GM19324 (cell line): ENCODE results near the gene SIRT2.
"Not testable (repeated sequence)": the region's sequence is repeated elsewhere in the genome, so short reads cannot be mapped to it uniquely, and the experiment has no call there.

Experiments used
- ATAC-seq: cut with Tn5 transposase; IDR thresholded peaks from one replicate; pipeline ENCODE4 v1.9.1; 2021; ENCODE audit warnings: mild to moderate bottlenecking, moderate library complexity; ENCODE audit not compliant: unreplicated experiment, low FRiP score

The SIRT2 gene

DNA sequence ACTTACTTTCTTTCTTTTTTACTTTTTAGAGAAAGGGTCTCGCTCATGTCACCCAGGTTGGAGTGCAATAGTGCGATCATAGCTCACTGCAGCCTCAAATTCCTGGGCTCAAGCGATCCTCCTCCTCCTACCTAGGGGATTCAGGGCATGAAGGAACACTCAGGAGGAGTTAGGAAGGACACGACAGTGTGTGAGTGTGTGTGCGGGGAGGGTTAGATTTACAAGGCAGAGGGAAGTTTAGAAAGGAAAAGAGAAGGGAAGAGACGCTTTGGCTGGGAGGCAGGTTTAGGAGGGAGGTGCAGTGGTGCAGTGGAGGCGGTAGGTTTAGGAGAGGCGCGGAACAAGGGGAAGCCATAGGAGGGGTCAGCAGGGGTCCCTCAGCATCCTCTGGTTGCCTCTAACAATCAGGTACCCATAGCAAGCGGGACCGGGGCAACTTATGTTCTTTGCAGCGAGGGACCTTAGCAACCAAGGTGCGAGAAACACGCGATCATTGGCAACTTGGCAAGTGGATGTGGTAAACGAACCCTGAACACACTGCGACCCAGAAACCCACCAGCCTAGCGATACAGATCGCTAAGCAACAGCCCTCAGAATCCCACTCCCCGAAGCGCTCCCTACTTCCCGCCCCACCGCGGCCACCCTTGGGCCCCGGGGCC, 501 bp downstream of the SIRT2 start:
- ATAC-seq = peak; percentile 2

GRCh38 chr19:38894968-38895367, 4.5 kb downstream of the SIRT2 start:
- no peak for ATAC-seq

DNA sequence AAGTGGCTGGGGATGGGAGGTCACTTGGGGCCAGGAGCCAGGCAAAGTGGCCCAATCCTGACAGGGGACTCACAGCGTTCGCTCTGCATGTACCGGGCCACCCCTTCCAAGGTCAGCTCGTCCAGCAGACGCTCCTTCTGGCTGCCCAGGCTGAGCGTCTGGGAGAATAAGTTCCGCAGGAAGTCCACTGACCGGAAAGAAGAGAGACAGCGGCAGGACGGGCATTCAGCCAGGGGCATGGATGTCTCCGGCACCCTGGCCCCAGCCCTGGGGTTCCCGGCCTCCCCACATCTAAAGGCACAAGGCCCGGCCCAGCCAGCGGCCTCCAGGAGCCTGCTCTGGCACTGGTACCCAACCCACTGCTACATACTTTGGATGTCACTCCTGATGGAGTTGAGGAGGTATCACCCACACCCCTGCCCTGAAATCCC, 6.1 kb downstream of the SIRT2 start:
- ATAC-seq = no peak

GRCh38 chr19:38892841-38893240, 6.6 kb downstream of the SIRT2 start:
- no peak for ATAC-seq

GRCh38 chr19:38891771-38892170, 7.6 kb downstream of the SIRT2 start:
- ATAC-seq = no peak

- ATAC-seq = no peak
Measured at GRCh38 chr19:38890686-38891085, 8.7 kb downstream of the SIRT2 start.

- no peak for ATAC-seq
Measured at GRCh38 chr19:38889803-38890202, 9.6 kb downstream of the SIRT2 start.

- no peak for ATAC-seq
Measured at GRCh38 chr19:38888876-38889275, 10.5 kb downstream of the SIRT2 start.

DNA sequence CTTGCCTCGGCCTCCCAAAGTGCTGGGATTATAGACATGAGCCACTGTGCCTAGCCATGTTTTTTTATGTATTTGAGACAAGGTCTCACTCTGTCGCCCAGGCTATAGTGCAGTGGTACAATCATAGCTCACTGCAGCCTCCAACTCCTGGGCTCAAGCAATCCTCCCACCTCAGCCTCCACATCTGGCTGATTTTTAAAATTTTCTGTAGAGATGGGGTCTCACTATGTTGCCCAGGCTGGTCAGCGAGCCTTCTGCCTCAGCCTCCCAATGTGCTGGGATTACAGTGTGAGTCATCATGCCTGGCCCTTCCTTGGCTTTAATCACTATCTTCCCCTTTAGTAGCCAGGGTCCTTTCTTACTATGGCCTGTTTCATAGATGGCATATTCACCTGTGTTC, 14.7 kb downstream of the SIRT2 start:
- not testable (repeated sequence) for ATAC-seq

GRCh38 chr19:38883286-38883685, 16.1 kb downstream of the SIRT2 start:
- no peak for ATAC-seq

DNA sequence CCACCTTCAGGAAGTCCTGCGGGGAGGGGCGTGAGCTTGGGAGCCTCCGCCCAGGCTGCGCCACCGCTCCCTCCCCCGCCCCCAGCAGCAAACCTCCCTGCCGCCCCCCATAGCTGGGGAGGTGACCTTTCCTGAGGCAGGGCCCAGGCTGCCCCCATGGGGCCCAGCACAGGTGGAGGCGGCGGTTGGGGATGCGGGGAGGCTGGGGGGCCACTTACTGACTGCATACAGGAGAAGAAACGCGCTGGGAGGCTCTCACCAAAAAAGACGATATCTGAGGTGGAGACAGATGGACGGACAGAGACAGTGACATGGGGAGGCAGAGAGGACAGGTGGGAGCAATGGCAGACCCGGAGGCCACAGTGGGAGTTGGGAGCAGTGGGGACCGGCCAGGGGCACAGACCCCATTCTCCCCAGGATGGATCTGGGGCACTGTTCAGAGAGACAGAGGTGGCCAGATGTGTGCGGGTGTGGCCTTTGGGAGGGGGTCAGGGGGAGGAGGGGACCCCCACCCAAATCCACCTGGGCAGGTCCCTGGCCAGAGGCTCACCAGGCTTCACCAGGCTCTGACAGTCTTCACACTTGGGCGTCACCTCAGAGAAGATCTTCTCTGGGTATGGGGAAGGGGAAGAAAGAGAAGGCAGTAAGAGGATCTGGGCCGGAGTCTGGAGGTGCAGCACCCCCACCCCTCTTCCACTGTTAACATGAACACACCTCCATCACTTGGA, 18.4 kb downstream of the SIRT2 start:
- ATAC-seq = no peak

DNA sequence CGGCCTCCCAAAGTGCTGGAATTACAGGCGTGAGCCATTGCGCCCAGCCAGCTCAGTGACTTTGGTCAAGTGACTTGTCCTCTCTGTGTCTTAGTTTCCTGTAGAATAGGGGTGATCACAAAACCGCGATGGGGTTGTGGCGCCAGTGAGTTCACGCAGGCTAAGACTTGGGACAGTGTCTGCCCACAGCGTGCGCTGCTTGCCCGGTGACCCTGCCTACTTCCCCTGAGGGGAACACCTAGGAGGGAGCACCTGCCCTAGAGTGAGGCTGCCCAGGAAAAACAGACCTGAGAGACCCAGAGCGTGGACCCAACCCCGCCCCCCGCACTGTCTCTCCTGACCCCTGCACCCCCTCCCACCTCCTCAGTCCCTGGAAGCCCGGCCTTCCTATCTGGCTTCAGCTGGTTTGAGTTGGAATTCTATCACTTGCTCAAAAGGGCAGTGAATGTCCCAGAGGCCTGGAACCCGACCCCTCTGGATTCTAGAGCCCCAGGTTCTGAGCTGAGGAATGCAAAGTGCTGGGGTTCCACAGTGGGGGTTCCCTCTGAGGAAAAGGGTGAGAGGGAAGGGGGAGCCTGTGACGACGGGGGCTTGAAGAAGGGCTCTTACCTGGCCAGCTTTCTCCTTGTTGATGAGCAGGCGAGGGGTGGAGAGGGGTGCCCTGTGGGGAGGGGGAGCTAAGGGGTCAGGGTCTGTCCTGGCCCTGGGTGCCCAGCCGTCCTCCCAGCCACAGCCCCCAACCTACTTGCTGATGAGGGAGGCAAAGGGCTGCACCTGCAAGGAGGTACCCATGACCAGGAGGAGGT, 19.1 kb downstream of the SIRT2 start:
- ATAC-seq = no peak

DNA sequence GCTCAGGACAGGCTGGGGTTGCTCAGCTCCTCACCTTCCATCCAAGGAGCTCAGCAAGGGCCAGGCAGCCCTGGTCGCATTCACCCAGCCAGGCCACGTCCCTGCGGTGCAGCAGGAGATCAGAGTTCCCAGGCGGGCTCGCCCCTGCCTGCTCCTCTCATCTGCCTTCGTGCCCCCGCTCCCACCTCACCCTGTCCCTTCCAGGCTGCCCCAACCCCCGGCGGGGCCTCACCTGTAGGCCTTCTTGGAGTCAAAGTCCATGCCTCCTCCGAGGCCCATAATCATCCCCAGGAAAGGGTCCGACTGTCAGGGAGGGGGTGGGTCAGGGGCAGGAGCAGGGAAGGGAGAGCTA, 20.0 kb downstream of the SIRT2 start:
- no peak for ATAC-seq

DNA sequence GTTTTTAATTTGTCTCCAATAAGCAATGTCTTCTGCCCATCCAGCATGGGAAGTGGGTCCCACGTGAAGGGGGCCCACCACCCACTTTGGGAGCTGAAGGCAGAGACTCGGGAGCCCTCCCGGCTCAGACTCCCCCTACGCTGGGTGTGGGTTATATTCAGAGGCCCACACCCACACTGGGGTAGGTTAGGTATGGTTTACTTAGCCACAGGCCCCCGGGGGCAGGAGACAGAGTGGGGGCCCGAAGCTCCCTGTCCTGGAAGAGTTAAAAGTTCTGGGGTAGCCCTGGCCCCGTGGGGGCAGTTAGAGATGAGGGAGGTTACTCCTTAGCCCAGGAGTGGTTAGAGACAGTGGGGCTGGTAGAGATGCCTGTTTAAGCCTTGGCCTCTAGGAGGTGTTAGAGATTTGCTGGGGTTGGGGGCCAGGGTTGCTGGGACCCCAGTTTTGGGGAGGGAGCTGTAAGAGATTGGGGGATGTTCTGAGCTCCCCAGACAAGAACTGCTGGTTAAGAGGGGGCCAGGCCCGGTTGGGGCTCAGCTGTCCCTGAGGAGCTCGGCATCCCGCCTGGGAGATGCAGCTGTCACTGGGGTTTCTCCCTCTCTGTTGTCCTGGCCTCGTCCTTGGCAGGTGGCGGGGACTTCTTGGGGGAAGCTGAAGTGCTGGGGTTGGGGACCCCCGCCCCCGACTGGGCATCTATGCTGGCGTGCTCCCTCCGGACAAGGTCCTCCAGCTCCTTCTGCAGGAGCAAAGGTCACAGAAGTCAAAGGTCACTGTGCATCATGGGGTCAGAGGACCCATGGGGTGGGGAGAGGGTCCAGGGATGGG, 20.6 kb downstream of the SIRT2 start:
- ATAC-seq = no peak

- peak; percentile 68 for ATAC-seq
Measured at GRCh38 chr19:38877781-38878574, 21.4 kb downstream of the SIRT2 start, which contains the start of gene RINL. Gene RINL, minus strand, starts transcription at chr19:38878275. Its CDS starts 1,533 bp downstream, at chr19:38876742.

GRCh38 chr19:38875656-38876395, 23.6 kb downstream of the SIRT2 start:
- ATAC-seq = no peak

GRCh38 chr19:38873400-38873799, 26.0 kb downstream of the SIRT2 start:
- not testable (repeated sequence) for ATAC-seq

DNA sequence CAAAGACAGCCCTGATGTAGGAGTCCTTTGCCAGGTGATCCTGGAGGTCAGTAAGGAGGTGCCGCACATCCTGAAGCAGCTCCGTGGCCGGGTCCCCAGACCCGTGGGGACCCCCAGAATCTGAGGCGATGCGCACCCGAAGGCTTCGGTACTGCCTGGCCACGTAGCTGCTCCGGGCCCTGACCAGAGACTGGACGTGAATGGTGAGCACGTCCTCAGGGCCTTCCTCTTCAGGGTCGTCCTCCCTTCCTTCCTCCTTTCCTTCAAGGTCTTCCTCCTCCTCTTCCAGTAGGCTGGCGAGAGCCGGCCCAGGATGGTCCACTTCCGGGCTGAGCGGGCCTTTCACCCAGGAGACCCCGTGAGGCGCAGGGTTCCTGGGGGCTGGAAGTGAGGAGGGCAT, 28.8 kb downstream of the SIRT2 start:
- no peak for ATAC-seq
